GM12864 (cell line): ENCODE measurements around the gene EXOSC6.
"Not testable (repeated sequence)": the region's sequence is repeated elsewhere in the genome, so short reads cannot be mapped to it uniquely, and the experiment has no call there.

Experiments
- DNase-seq: peaks from one replicate; pipeline ENCODE4 v3.0.0-alpha.2; 2011; ENCODE audit warnings: low read depth
- H3K4me3 ChIP-seq: 2 replicates; pipeline ENCODE4 v1.5.1; 2011; ENCODE audit warnings: mild to moderate bottlenecking, low read depth, low read length, control low read depth
- TF ChIP-seq, protein P1 (sequence below): IDR thresholded peaks from 2 replicates; pipeline ENCODE4 v1.5.1; 2011; ENCODE audit warnings: low read depth, mild to moderate bottlenecking, moderate library complexity, low read length, control low read depth, inconsistent platforms; ENCODE audit errors: missing control alignments

EXOSC6 gene

DNA sequence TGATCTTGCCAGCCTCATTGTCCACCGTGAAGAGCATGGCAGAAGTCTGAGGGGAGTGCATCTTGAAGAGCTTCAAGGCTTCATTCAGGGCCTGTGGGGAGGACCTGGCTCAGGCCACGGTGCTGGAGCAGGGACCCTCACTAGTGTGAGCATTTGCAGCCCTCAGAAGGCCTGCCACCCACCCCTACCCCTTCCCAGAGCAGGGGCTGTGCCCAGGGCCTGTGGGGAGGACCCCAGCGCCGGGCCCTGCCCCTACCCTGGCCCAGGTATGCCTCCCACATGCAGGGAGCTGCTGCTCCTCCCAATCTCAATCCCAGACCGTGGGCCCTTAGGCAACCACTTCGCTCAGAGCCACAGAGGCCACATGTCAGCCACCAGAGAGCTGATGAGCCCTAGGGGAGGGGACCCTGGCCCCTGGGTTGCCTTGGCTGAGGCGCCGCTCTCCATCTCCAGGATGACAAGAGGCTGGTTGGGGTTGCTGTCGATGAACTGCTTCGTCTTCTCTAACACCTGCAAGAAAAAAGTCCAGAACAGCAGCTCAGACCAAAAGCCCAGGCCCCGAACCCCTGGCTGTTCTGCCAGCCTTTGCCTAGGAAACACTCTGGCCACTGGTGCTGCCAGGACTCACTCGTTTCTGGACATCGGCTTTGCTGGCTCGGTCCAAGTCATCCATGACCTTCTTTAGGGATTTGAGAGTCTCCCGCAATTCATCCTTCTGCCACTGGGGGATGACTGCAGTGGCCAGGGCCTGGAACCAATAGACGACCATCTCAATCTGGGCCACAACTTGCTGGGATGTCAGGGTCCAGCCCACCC, 1.8 kb upstream of the EXOSC6 start:
- H3K4me3 ChIP-seq: no peak overlapping the region
- TF ChIP-seq, protein P1, sequence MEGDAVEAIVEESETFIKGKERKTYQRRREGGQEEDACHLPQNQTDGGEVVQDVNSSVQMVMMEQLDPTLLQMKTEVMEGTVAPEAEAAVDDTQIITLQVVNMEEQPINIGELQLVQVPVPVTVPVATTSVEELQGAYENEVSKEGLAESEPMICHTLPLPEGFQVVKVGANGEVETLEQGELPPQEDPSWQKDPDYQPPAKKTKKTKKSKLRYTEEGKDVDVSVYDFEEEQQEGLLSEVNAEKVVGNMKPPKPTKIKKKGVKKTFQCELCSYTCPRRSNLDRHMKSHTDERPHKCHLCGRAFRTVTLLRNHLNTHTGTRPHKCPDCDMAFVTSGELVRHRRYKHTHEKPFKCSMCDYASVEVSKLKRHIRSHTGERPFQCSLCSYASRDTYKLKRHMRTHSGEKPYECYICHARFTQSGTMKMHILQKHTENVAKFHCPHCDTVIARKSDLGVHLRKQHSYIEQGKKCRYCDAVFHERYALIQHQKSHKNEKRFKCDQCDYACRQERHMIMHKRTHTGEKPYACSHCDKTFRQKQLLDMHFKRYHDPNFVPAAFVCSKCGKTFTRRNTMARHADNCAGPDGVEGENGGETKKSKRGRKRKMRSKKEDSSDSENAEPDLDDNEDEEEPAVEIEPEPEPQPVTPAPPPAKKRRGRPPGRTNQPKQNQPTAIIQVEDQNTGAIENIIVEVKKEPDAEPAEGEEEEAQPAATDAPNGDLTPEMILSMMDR: peak; percentile 65
- no peak for DNase-seq

DNA sequence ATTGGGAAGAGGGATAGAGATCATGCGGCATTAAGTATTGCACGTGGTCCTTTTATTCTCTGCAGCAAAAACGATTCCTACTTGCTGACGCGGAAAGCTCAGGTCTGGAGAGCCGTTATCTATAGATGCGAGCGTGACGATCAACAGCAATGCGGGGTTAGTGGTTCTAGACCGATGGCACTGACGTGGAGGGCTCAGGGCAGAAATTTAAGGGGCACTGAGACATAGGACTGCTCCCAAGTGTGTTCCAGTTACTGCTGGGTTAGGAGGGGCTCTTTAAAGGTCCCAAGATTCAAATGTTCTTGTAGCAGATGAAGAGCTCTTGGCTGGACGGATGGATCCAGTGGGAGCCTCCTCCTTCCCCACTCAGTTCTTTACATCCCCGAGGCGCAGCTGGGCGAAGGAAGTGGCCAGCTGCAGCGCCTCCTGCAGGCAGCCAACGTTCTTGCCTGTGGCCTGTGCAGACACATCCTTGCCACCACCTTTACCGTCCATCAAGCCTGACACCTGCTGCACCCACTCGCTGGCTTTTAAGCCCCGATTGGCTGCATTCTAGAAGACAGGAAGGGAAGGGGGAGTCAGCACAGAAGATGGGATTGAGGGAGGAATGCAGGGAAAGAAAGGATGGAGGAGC, 732 bp upstream of the EXOSC6 start:
- H3K4me3 ChIP-seq: no peak overlapping the region
- no peak for DNase-seq
- TF ChIP-seq, protein P1: peak; percentile 48

DNA sequence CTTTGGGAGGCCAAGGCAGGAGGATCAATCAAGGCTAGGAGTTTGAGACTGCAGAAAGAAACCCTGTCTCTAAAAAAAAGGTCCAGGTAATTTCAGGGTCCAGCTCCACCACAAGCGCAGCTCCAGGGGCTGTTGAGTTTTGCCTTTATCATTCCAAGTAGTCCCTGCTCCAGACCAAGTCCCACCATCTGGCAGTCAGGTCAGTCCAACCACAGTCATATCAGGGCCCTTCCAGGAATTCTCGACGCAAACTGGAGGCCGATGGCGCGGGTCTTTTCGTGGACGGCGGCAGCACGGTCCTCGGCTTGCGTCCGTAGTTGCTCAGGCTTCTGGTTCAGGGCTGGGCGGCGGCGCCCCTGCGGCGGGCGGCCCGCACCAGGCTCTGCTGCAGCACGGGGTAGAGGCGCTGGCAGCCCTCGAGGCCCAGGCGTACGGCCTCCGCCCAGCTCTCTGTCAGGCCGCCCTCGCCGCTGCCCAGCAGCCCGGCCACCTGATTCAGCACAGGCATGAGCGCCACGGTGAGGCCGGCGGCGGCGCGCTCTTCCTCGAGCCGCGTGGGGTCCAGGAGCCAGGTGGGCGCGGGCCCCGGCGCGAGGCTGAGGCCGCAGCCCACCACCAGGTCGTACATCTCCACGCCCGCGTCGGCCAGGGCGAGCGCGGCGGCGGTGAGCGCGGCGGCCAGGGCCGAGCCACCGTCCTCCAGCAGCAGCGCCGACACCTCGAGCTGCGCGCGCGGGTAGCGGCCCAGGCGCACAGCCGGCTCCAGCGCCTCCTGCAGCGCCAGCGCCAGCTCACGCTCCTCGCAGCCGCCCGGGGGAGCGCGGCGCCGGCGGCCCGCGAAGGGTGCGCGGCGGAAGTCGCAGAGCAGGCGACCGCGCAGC, 752 bp downstream of the EXOSC6 start:
- TF ChIP-seq, protein P1: no peak
- DNase-seq: no peak
- peak overlapping the region; percentile 88 for H3K4me3 ChIP-seq

DNA sequence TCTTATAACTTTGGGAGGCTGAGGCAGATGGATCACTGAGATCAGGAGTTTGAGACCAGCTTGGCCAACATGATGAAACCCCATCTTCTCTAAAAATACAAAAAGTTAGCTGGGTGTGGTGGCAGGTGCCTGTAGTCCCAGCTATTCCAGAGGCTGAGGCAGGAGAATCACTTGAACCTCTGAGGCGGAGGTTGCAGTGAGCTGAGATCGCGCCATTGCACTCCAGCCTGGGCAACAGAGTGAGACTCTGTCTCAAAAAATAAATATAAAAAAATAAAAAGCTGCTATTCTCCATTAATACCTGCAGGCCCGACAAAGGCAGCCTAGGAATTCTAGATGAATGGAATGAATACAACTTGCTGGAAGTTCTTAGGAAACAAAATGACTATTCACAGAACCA, 2.0 kb downstream of the EXOSC6 start:
- DNase-seq: not testable (repeated sequence)
- H3K4me3 ChIP-seq: peak overlapping the region; percentile 88

DNA sequence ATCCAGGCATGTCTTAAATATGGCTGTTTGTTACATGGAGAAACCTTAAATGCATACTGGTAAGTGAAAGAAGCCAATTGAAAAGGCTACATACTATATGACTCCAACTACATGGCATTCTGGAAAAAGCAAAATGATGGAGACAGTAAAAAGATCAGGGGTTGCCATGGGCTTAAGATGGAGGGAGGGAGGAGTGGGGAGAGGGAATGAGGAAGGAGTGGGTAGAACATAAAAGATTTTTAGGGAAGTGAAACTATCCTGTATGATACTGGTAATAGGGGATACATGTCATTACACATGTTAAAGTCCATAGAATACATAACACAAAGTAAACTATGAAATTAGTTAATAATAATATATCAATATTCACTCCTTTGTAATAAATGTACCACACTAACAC, 13.0 kb downstream of the EXOSC6 start:
- H3K4me3 ChIP-seq, DNase-seq: not testable (repeated sequence)

DNA sequence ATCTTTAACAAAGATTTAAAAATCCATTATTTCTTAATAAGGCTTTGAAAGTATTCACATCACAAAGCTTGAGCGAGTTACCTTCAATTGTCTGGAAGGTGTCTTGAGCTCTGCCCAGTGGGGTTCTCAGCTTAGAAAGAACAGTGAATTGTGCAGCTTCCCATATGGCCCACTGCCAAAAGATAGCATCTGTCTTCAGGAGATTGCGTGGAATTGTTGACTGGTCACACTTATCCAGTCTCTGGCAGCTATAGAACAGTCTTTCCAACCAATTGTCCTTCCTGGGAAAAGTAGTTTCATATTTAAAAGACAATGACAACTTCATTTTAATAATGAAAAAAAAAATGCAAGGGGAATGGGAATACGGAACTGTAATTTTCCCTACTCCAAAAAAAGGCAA, 19.9 kb downstream of the EXOSC6 start:
- DNase-seq, H3K4me3 ChIP-seq: not testable (repeated sequence)

DNA sequence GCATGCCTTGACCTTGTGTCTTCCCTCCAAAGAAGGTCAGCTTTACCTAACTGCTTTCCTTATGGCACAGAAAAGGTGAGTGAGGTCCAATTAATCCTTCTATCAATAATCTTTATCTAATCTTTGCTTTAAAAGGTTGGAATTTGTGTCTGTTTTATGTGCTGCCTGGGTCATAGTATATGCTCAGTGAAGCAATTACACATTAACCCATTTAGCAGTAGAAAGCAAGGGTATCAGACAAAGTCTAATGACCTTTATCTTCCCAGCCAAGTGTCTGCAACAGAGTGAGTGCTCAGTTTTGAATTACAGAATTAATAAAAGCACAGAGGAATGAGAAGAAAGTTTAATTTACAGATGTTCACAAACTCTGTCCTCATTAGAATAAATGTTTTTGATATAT, 25.7 kb downstream of the EXOSC6 start:
- H3K4me3 ChIP-seq, DNase-seq: not testable (repeated sequence)

DNA sequence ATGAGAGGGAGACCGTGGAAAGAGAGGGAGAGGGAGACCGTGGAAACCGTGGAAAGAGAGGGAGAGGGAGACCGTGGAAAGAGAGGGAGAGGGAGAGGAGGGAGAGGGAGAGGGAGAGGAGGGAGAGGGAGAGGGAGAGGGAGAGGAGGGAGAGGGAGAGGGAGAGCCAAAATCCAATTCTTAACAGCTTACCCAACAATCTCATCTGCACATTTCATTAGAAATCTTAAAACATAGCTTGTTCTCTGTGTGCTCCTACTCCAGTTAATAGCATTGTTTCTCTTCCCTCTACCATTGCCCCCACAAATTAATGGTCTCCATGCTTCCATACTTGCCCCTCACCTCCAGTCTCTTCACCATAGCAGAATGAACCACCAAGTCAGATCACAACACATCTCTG, 26.3 kb downstream of the EXOSC6 start:
- not testable (repeated sequence) for H3K4me3 ChIP-seq

DNA sequence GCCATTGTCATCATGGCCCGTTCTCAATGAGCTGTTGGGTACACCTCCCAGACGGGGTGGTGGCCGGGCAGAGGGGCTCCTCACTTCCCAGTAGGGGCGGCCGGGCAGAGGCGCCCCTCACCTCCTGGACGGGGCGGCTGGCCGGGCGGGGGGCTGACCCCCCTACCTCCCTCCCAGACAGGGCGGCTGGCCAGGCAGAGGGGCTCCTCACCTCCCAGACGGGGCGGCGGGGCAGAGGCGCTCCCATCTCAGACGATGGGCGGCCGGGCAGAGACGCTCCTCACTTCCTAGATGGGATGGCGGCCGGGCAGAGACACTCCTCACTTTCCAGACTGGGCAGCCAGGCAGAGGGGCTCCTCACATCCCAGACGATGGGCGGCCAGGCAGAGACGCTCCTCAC, 27.1 kb downstream of the EXOSC6 start:
- not testable (repeated sequence) for DNase-seq, H3K4me3 ChIP-seq

More for the DNA sequence above, 26.3 kb downstream of the EXOSC6 start:
- not testable (repeated sequence) for DNase-seq

DNA sequence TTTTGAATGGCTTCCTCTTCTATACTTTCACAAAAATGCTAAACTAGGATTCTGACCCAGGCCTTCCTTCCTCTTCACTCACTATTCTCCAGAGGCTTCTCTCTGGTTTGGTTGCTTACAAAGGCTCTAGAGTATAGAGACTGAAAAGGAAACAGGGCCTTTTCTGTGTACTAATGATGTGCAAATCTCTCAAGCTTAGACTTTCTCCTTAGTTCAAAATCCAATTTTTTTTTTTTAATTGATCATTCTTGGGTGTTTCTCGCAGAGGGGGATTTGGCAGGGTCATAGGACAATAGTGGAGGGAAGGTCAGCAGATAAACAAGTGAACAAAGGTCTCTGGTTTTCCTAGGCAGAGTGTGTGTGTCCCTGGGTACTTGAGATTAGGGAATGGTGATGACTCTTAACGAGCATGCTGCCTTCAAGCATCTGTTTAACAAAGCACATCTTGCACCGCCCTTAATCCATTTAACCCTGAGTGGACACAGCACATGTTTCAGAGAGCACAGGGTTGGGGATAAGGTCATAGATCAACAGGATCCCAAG, 27.7 kb downstream of the EXOSC6 start:
- not testable (repeated sequence) for H3K4me3 ChIP-seq, DNase-seq

DNA sequence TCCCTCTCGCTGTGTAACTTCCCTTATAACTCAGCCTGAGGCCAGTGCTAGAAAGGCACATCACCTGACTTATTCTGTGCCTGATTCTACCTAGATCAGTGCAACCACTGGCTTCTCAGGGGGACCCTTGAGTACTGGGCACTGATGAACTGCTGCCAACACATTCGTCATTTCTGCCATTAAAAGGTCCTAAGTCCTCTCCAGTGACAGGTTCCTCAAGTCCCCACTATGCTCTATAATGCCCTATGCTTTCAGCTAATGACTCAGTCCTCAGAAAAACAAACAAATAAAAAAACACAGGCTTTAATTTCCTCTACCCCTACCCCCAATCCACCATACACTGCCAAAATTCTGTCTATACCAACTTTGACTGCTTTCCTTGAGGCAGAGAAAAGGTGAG, 28.5 kb downstream of the EXOSC6 start:
- not testable (repeated sequence) for DNase-seq, H3K4me3 ChIP-seq

DNA sequence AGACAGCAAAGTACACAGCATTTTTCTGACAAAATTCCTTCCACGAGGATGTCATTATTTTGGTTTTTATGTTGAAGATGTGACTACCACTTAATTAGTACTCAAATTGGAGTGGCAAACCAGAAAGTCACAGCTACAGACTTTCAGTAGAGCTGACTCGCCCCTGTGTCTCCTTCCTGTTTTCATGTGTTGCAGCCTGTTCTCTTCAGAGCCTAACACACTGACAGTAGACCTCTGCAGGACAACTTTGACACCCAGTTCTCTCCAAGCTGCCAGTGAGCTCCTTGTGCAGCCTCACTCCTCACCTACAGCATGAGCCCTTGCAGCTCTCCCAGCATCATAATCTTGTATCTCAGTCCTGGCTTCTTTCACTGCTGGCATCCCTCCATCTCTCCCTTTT, 29.2 kb downstream of the EXOSC6 start:
- H3K4me3 ChIP-seq, DNase-seq: not testable (repeated sequence)

DNA sequence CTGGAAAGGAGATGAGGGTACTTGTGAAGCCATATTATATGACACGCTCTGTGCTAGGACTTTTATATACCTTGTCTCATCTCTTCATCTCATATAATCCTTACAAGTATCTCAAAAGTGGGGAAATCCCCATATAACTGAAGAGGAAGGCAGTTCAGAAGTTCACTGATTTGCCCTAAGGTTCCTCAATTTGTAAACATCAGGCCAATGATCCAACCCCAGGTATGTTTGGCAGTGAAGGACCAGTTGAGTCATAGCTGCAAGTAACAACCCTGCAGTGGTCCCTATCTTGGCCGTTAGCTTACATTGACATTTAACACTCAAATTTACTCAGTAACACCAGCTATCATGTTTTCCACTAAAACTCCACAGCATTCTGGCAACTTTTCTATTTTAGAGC, 33.2 kb downstream of the EXOSC6 start:
- not testable (repeated sequence) for H3K4me3 ChIP-seq, DNase-seq

DNA sequence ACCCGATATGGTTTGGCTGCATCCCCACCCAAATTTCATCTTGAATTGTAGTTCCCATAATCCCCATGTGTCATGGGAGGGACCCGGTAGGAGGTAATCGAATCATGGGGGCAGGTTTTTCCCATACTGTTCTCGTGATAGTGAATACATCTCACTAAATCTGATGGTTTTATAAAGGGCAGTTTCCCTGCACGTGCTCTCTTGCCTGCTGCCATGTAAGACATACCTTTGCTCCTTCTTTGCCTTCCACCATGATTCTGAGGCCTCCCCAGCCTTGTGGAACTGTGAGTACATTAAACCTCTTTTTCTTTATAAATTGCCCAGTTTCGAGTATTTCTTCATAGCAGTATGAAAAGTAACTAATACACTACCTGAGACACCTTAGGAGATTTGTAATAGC, 45.4 kb downstream of the EXOSC6 start:
- H3K4me3 ChIP-seq, DNase-seq: not testable (repeated sequence)
